ENCODE results near the gene XPC. TPM values are rescaled to one million over a fixed set of nuclear protein-coding genes. Genes with fewer than 3 reads are reported as not detected.

XPC gene
- total RNA-seq, 1 experiment from 2014 or later = 57.2 TPM

GRCh38 chr3:14142567-14143270 lies 35.7 kb downstream of the XPC start:
- no peaks in the 10 kb centered on the region for H3K9me3 ChIP-seq (ENCODE audit: low read depth, low read length, poor library complexity, severe bottlenecking)
- intact Hi-C loops (cut with micrococcal nuclease; ENCODE audit: unreplicated experiment) = no loop called here
- ChIA-PET POLR2A (ENCODE audit: low non-redundant PET) (no interaction called here), CTCF (interaction anchor here (2.7 kb wide), 1 partner anchor 246 kb away, joined by 9 read pairs; no protein-coding TSS in a partner anchor)
- DNase-seq (ENCODE audit: low spot score) = no peak
- no peak overlapping the region for H3K27ac ChIP-seq (ENCODE audit: low read depth, low read length, poor library complexity, severe bottlenecking)
- H3K4me1 ChIP-seq (ENCODE audit: insufficient read depth, low read length, poor library complexity, severe bottlenecking) = peaks cover 19% of the 10 kb centered on the region
- TF ChIP-seq EZH2 (IDR thresholded peaks at IDR 0.05; ENCODE audit: borderline replicate concordance, low read depth, low read length, poor library complexity, severe bottlenecking) (no peak), CTCF (conservative IDR thresholded peaks at IDR 0.05; ENCODE audit: low read depth, low read length) (no peak)
- TSS peak; percentile 54 for BruUV-seq (replicated peaks)
- no peaks in the 10 kb centered on the region for H3K27me3 ChIP-seq (replicated peaks; ENCODE audit: insufficient read depth, low read depth, low read length, poor library complexity)
- peaks cover 27% of the 10 kb centered on the region for H3K36me3 ChIP-seq (ENCODE audit: insufficient read depth, low read length, poor library complexity, severe bottlenecking)
- H3K4me3 ChIP-seq (ENCODE audit: low read depth, low read length, poor library complexity, severe bottlenecking) = no peak overlapping the region

DNA sequence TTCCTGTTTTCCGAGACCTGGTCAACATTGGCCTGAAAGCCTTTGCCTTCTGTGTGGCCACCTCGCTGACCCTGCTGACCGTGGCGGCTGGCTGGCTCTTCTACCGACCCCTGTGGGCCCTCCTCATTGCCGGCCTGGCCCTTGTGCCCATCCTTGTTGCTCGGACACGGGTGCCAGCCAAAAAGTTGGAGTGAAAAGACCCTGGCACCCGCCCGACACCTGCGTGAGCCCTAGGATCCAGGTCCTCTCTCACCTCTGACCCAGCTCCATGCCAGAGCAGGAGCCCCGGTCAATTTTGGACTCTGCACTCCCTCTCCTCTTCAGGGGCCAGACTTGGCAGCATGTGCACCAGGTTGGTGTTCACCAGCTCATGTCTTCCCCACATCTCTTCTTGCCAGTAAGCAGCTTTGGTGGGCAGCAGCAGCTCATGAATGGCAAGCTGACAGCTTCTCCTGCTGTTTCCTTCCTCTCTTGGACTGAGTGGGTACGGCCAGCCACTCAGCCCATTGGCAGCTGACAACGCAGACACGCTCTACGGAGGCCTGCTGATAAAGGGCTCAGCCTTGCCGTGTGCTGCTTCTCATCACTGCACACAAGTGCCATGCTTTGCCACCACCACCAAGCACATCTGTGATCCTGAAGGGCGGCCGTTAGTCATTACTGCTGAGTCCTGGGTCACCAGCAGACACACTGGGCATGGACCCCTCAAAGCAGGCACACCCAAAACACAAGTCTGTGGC lies 36.6 kb downstream of the XPC start:
- no peak for DNase-seq (ENCODE audit: low spot score)
- intact Hi-C loops (cut with micrococcal nuclease; ENCODE audit: unreplicated experiment) = no loop called here
- BruUV-seq (replicated peaks) = no TSS peak
- POLR2A ChIA-PET (ENCODE audit: low non-redundant PET) = no interaction called here
- H3K27ac ChIP-seq (ENCODE audit: low read depth, low read length, poor library complexity, severe bottlenecking) = no peak overlapping the region
- no peak overlapping the region for H3K4me3 ChIP-seq (ENCODE audit: low read depth, low read length, poor library complexity, severe bottlenecking)
- H3K36me3 ChIP-seq (ENCODE audit: insufficient read depth, low read length, poor library complexity, severe bottlenecking) = peaks cover 19% of the 10 kb centered on the region
- no peaks in the 10 kb centered on the region for H3K27me3 ChIP-seq (replicated peaks; ENCODE audit: insufficient read depth, low read depth, low read length, poor library complexity)
- no peaks in the 10 kb centered on the region for H3K9me3 ChIP-seq (ENCODE audit: low read depth, low read length, poor library complexity, severe bottlenecking)
- CTCF ChIA-PET = no interaction called here
- H3K4me1 ChIP-seq (ENCODE audit: insufficient read depth, low read length, poor library complexity, severe bottlenecking) = peaks cover 19% of the 10 kb centered on the region
- no peak for TF ChIP-seq EZH2 (IDR thresholded peaks at IDR 0.05; ENCODE audit: borderline replicate concordance, low read depth, low read length, poor library complexity, severe bottlenecking)
- no peak for TF ChIP-seq CTCF (conservative IDR thresholded peaks at IDR 0.05; ENCODE audit: low read depth, low read length)

DNA sequence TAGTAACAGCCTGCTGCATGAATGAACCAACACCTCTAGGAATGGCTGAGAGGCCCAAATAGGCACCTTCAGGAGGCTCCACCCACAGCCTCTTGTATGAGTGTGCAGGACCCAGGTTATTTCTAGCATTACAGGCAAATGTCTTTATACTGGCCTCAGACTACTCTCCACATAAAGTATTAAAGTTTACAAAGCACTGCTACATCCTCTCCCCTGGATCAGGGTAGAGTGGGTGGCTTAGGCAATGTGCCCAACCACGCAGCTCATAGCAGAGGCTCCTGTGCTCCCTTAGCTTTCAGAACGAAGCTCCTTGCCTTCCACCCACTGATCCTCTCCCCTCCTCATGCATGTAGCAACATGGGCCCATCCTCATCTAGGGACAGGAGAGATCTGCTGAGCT lies 37.3 kb downstream of the XPC start:
- Histone ChIP-seq H3K36me3 (ENCODE audit: insufficient read depth, low read length, poor library complexity, severe bottlenecking) (peaks cover 22% of the 10 kb centered on the region), H3K4me3 (ENCODE audit: low read depth, low read length, poor library complexity, severe bottlenecking) (no peak overlapping the region), H3K27me3 (replicated peaks; ENCODE audit: insufficient read depth, low read depth, low read length, poor library complexity) (no peaks in the 10 kb centered on the region), H3K4me1 (ENCODE audit: insufficient read depth, low read length, poor library complexity, severe bottlenecking) (peaks cover 19% of the 10 kb centered on the region), H3K27ac (ENCODE audit: low read depth, low read length, poor library complexity, severe bottlenecking) (no peak overlapping the region), H3K9me3 (ENCODE audit: low read depth, low read length, poor library complexity, severe bottlenecking) (no peaks in the 10 kb centered on the region)
- no peak for TF ChIP-seq EZH2 (IDR thresholded peaks at IDR 0.05; ENCODE audit: borderline replicate concordance, low read depth, low read length, poor library complexity, severe bottlenecking)
- no peak for TF ChIP-seq CTCF (conservative IDR thresholded peaks at IDR 0.05; ENCODE audit: low read depth, low read length)
- CTCF ChIA-PET = no interaction called here
- intact Hi-C loops (cut with micrococcal nuclease; ENCODE audit: unreplicated experiment) = no loop called here
- no peak for DNase-seq (ENCODE audit: low spot score)
- BruUV-seq (replicated peaks) = no TSS peak
- POLR2A ChIA-PET (ENCODE audit: low non-redundant PET) = no interaction called here
